ENCODE results near the gene TTC9.

Gene TTC9

GRCh38 chr14:70646705-70647104 is 5.0 kb downstream of the TTC9 start:
- no peak for DNase-seq

GRCh38 chr14:70648346-70648745 is 6.6 kb downstream of the TTC9 start:
- DNase-seq = no peak

GRCh38 chr14:70649803-70650202 is 8.1 kb downstream of the TTC9 start:
- DNase-seq = no peak

- no peak for DNase-seq
Measured at GRCh38 chr14:70651522-70651921, 9.8 kb downstream of the TTC9 start.

- no peak for DNase-seq
Measured at GRCh38 chr14:70652871-70653270, 11.2 kb downstream of the TTC9 start.

GRCh38 chr14:70653662-70654061 is 11.9 kb downstream of the TTC9 start:
- DNase-seq = no peak

GRCh38 chr14:70654632-70655031 is 12.9 kb downstream of the TTC9 start:
- no peak for DNase-seq

- peak; percentile 54 for DNase-seq
Measured at GRCh38 chr14:70655110-70655826, 13.6 kb downstream of the TTC9 start.

GRCh38 chr14:70658899-70659298 is 17.2 kb downstream of the TTC9 start:
- no peak for DNase-seq

GRCh38 chr14:70660967-70661893 is 19.5 kb downstream of the TTC9 start:
- DNase-seq = no peak

GRCh38 chr14:70662080-70662479 is 20.4 kb downstream of the TTC9 start:
- no peak for DNase-seq

- no peak for DNase-seq
Measured at GRCh38 chr14:70662816-70663215, 21.1 kb downstream of the TTC9 start.

- DNase-seq = no peak
Measured at GRCh38 chr14:70663707-70664179, 22.0 kb downstream of the TTC9 start.

GRCh38 chr14:70664698-70665447 is 23.2 kb downstream of the TTC9 start:
- no peak for DNase-seq

- no peak for DNase-seq
Measured at GRCh38 chr14:70665448-70666360, 24.0 kb downstream of the TTC9 start.

GRCh38 chr14:70666361-70666686 is 24.6 kb downstream of the TTC9 start:
- DNase-seq = no peak

GRCh38 chr14:70670992-70671651 is 29.4 kb downstream of the TTC9 start:
- no peak for DNase-seq

GRCh38 chr14:70671652-70672644 is 30.2 kb downstream of the TTC9 start:
- DNase-seq = no peak

GRCh38 chr14:70677341-70677740 is 35.6 kb downstream of the TTC9 start:
- no peak for DNase-seq

GRCh38 chr14:70680748-70681147 is 39.0 kb downstream of the TTC9 start:
- DNase-seq = no peak
